WERI-Rb-1 (cell line): ENCODE data around the gene FZD4.
"Not testable (repeated sequence)": the region's sequence is repeated elsewhere in the genome, so short reads cannot be mapped to it uniquely, and the experiment has no call there.

Source experiments
- DNase-seq: peaks from one replicate; pipeline ENCODE4 v3.0.0-alpha.2; 2020
- H3K27ac ChIP-seq: fragments of 250-450 bp; sonication (Bioruptor Pico); 2 replicates; pipeline ENCODE4 v1.5.1; 2020; ENCODE audit warnings: mild to moderate bottlenecking, moderate library complexity
- H3K27me3 ChIP-seq: fragments of 250-450 bp; sonication (Bioruptor Pico); 2 replicates; pipeline ENCODE4 v1.5.1; 2021; ENCODE audit warnings: mild to moderate bottlenecking, low read depth, moderate library complexity; ENCODE audit not compliant: insufficient read depth, severe bottlenecking
- H3K36me3 ChIP-seq: fragments of 250-450 bp; sonication (Bioruptor Pico); 2 replicates; pipeline ENCODE4 v1.5.1; 2020; ENCODE audit warnings: mild to moderate bottlenecking, moderate library complexity
- H3K4me3 ChIP-seq: 2 replicates; pipeline ENCODE4 v1.5.1; 2011; ENCODE audit warnings: low read depth, mild to moderate bottlenecking, control low read depth, low read length
- H3K9me3 ChIP-seq: fragments of 250-450 bp; sonication (Bioruptor Pico); 2 replicates; pipeline ENCODE4 v1.5.1; 2021; ENCODE audit warnings: mild to moderate bottlenecking, moderate library complexity; ENCODE audit not compliant: severe bottlenecking
- TF ChIP-seq, protein P1 (sequence below): IDR thresholded peaks from 2 replicates; pipeline ENCODE4 v1.5.1; 2011; ENCODE audit warnings: low read depth, mild to moderate bottlenecking, control low read depth, inconsistent platforms, low read length

The FZD4 gene

DNA sequence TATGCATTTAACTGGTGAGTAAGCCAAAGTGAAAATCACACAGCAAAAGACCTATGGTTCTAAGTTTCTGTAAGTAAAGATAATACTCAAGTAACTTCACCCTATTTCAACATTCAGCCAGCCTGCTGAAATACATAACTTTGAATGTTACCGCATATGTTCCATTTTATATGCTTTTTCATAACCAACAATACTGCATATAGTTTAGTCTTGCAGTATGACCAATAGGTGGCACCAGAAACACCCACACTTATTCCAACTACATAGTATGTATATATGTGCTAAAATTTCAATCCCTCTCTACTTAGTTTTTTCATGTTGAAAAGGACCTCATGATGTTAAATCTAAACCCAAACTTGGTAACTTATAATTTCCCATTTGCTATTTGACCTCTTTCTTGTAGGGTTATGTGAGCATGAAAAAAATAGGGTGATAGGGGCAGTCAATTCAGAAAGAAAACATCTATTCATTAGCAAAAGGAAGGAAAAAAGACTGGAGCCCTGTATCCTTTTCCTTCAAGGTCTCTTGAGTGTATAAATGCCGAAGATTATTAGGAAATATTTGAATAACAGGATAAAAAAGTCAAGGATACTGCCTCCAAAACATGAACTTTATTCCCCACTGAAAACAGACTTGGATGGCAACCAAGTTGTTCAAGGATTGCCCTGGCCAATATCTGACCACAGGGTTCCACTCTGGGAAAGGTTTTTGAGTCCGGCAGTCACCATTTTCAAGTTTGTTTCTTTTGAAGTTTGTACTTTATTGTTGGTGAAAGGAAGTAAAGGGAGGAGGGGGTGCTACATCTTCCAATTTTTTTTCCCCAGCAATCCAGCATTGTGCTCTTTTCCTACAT is 23.8 kb upstream of the FZD4 start:
- Histone ChIP-seq H3K36me3 (no peaks in the 10 kb centered on the region), H3K9me3 (no peaks in the 10 kb centered on the region), H3K4me3 (no peak overlapping the region), H3K27ac (no peak overlapping the region), H3K27me3 (no peaks in the 10 kb centered on the region)
- DNase-seq = no peak
- TF ChIP-seq, protein P1, sequence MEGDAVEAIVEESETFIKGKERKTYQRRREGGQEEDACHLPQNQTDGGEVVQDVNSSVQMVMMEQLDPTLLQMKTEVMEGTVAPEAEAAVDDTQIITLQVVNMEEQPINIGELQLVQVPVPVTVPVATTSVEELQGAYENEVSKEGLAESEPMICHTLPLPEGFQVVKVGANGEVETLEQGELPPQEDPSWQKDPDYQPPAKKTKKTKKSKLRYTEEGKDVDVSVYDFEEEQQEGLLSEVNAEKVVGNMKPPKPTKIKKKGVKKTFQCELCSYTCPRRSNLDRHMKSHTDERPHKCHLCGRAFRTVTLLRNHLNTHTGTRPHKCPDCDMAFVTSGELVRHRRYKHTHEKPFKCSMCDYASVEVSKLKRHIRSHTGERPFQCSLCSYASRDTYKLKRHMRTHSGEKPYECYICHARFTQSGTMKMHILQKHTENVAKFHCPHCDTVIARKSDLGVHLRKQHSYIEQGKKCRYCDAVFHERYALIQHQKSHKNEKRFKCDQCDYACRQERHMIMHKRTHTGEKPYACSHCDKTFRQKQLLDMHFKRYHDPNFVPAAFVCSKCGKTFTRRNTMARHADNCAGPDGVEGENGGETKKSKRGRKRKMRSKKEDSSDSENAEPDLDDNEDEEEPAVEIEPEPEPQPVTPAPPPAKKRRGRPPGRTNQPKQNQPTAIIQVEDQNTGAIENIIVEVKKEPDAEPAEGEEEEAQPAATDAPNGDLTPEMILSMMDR = peak; percentile 40; the same call in 1 of the 2 replicates

DNA sequence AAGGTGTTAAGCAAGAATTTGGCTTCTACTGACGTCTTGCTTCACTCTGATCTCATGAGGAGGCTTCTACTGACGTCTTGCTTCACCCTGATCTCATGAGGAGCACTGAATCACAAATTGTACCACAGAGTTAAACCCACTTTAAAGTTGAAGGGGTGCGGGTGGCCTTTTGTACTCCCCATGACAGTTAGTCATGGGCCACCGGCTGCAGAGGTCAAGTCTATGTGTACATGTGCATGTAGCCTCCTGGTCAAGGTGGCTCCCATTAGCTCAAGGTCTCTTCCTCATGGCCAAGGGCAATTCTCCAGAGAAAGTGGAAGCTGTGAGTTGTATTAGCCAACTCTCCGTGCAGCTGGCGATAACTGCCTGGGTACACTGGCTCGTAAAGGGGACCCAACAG is 23.1 kb upstream of the FZD4 start:
- H3K27ac ChIP-seq = no peak overlapping the region
- H3K27me3 ChIP-seq = no peaks in the 10 kb centered on the region
- peaks cover 6% of the 10 kb centered on the region for H3K9me3 ChIP-seq
- no peak for DNase-seq
- no peak overlapping the region for H3K4me3 ChIP-seq
- TF ChIP-seq, protein P1 = no peak
- H3K36me3 ChIP-seq = no peaks in the 10 kb centered on the region

DNA sequence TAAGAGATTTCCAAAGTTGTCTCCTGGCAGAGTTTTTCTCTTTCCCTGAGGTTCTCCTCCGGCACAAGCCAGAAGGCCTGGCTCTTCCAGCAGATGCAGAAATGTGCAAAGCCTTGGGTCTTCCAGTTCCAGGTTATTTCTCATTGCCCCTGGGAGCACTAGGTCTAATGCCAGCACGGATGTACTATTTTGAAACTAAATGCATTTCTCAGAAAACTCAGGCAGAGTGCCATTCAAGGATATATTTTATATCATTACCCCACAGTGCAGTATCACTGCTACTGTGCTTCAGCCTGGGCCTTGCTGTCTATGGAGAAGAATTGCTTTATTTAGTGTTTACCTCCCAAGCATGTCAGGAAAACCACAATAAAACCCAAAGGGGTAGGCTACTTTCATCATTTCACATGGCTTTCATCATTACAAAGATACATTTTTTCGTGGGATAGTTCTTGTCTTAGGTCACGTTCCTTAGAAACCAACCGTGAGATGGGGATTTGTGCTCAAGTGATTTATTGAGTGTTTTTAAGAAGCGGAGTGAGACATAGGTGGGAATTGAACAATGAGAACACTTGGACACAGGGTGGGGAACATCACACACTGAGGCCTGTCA is 22.4 kb upstream of the FZD4 start:
- H3K4me3 ChIP-seq = no peak overlapping the region
- TF ChIP-seq, protein P1 = no peak
- H3K36me3 ChIP-seq = no peaks in the 10 kb centered on the region
- H3K27me3 ChIP-seq = no peaks in the 10 kb centered on the region
- no peak overlapping the region for H3K27ac ChIP-seq
- DNase-seq = no peak
- peaks cover 8% of the 10 kb centered on the region for H3K9me3 ChIP-seq

DNA sequence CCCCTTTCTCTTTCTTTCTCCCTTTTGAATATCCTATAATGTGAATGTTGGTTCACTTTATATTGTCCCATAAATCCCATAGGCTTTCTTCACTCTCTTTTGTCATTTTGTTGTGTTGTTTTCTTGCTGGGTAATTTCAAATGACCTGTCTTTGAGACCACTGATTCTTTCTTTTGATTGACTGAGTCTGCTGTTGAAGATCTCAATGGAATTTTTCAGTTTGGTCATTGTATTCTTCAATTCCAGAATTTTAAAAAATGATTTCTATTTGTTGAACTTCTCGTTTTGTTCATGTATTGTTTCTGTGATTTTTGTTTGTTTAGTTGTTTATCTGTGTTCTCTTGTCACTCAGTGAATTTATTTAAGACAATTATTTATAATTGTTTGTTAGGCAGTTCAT is 17.5 kb upstream of the FZD4 start:
- DNase-seq = no peak
- Histone ChIP-seq H3K9me3 (peaks cover 12% of the 10 kb centered on the region), H3K36me3 (no peaks in the 10 kb centered on the region), H3K4me3 (no peak overlapping the region), H3K27me3 (no peaks in the 10 kb centered on the region), H3K27ac (no peak overlapping the region)
- TF ChIP-seq, protein P1 = no peak

DNA sequence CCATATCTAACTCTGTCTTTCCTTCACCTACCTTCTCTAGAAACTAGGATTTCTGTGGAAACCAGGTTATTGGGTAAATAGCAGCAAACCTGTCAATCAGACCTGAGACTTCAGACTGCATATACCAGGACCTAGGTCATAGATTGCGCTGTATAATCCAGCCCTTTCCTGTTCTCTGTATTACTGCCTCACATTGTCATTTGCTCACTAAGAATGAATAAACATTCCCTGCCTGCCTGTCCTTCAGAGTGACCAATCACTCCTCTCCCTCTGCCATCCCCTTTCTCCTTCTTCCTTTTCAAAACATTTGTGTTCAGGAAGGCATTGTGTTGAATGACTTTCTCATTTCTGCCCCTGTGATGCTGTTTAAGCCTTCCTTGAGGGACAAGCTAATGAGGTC is 14.1 kb upstream of the FZD4 start:
- H3K36me3 ChIP-seq = no peaks in the 10 kb centered on the region
- H3K9me3 ChIP-seq = peaks cover 12% of the 10 kb centered on the region
- no peak overlapping the region for H3K4me3 ChIP-seq
- TF ChIP-seq, protein P1 = no peak
- no peak for DNase-seq
- no peaks in the 10 kb centered on the region for H3K27me3 ChIP-seq
- H3K27ac ChIP-seq = no peak overlapping the region

DNA sequence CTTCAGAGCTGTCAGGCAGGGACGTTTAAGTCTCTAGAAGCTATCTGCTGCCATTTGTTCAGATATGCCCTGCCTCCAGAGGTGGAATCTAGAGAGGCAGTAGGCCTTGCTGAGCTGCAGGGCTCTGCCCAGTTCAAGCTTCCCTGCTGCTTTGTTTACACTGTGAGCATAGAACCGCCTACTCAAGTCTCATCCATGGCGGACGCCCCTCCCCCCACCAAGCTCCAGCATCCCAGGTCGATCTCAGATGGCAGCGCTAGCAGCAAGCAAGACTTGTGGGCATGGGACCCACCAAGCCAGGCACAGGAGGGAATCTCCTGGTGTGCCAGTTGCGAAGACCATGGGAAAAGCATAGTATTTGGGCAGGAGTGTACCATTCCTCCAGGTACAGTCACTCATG is 12.4 kb upstream of the FZD4 start:
- not testable (repeated sequence) for H3K36me3 ChIP-seq, H3K9me3 ChIP-seq, H3K27me3 ChIP-seq, H3K4me3 ChIP-seq, H3K27ac ChIP-seq, DNase-seq
